ENCODE results near the gene MLF2. TPM values are rescaled to one million over a fixed set of nuclear protein-coding genes. Genes with fewer than 3 reads are reported as not detected.

MLF2 gene
- total and polyA plus RNA-seq, 9 of the 15 experiments (the other 6 are each of a cell fraction or from before 2014, with no cell fraction given) = 11.4 to 190 (median 139) TPM

DNA sequence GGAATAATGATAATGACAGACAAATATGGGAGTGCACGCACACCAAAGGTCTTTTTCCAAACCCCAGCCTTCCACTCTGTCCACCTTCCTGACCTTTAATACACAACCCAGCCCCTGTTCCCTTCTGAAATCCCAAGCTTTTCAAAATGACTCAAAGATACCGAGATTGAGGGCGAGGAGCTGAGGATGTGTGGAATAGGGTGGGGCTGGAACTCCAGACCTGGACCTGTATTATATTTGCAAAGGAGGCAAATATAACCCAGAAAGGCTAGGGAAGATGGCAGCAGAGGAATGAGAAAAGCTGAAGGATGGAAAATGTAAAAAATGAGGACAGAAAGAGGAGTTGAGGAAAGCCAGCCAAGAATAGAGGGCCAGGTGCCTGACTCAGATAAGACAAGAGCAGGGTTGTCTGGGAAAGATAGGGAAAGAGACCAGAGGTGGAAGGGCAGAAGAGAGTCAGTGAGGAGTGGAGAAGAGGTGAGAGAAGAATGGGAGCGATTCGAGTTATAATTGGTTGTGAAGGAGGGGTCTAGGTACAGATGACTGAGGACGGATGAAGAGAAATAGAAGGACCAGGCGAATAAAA lies 12.2 kb upstream of the MLF2 start (continued):
- TF ChIP-seq MXI1 (IDR thresholded peaks at IDR 0.05; ENCODE audit: low read depth, low read length) = 0 out of 2 replicates have a peak, but pooled peaks have one; percentile 23
- TF ChIP-seq JUND (IDR thresholded peaks at IDR 0.05; ENCODE audit: borderline replicate concordance, low read depth, low read length) = peak; percentile 58; the same call in 1 of the 2 replicates
- no peak; the same call in 2 of the 3 replicates for TF ChIP-seq JUND (tag; IDR thresholded peaks at IDR 0.05; ENCODE audit: borderline replicate concordance, low read depth, low read length)
- peak; percentile 70 for TF ChIP-seq KHSRP (IDR thresholded peaks at IDR 0.05)
- peak; percentile 73 for TF ChIP-seq TOE1 (IDR thresholded peaks at IDR 0.05; ENCODE audit: borderline replicate concordance)
- no peak for TF ChIP-seq TOE1 (CRISPR knock-in tag; IDR thresholded peaks at IDR 0.05; ENCODE audit: borderline replicate concordance, low read depth)
- no peak for TF ChIP-seq ZNF696 (CRISPR knock-in tag; conservative IDR thresholded peaks at IDR 0.05)
- TF ChIP-seq, protein P1, sequence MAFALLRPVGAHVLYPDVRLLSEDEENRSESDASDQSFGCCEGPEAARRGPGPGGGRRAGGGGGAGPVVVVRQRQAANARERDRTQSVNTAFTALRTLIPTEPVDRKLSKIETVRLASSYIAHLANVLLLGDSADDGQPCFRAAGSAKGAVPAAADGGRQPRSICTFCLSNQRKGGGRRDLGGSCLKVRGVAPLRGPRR (CRISPR knock-in tag; IDR thresholded peaks at IDR 0.05) = no peak
- no peak for TF ChIP-seq ZSCAN29 (IDR thresholded peaks at IDR 0.05)
- no peak for TF ChIP-seq SPI1 (IDR thresholded peaks at IDR 0.05; ENCODE audit: borderline replicate concordance, low read depth, low read length)
- TF ChIP-seq MAZ (CRISPR knock-in tag; conservative IDR thresholded peaks at IDR 0.05 in 1 of 2, IDR thresholded peaks at IDR 0.05 in 1 of 2) = peak in 1 of 2 experiments; percentile 54; a peak in 1 of 4 replicates
- no peak for TF ChIP-seq ZBTB17 (CRISPR knock-in tag; IDR thresholded peaks at IDR 0.05)
- peak; percentile 61 for TF ChIP-seq RBBP5 (IDR thresholded peaks at IDR 0.05; ENCODE audit: borderline replicate concordance, insufficient read depth, low read length, poor library complexity, severe bottlenecking)
- peak; percentile 97 for TF ChIP-seq CC2D1A (IDR thresholded peaks at IDR 0.05)
- 0 out of 2 replicates have a peak, but pooled peaks have one; percentile 32 for TF ChIP-seq NFATC3 (IDR thresholded peaks at IDR 0.05)
- TF ChIP-seq, protein P2, sequence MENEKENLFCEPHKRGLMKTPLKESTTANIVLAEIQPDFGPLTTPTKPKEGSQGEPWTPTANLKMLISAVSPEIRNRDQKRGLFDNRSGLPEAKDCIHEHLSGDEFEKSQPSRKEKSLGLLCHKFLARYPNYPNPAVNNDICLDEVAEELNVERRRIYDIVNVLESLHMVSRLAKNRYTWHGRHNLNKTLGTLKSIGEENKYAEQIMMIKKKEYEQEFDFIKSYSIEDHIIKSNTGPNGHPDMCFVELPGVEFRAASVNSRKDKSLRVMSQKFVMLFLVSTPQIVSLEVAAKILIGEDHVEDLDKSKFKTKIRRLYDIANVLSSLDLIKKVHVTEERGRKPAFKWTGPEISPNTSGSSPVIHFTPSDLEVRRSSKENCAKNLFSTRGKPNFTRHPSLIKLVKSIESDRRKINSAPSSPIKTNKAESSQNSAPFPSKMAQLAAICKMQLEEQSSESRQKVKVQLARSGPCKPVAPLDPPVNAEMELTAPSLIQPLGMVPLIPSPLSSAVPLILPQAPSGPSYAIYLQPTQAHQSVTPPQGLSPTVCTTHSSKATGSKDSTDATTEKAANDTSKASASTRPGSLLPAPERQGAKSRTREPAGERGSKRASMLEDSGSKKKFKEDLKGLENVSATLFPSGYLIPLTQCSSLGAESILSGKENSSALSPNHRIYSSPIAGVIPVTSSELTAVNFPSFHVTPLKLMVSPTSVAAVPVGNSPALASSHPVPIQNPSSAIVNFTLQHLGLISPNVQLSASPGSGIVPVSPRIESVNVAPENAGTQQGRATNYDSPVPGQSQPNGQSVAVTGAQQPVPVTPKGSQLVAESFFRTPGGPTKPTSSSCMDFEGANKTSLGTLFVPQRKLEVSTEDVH (IDR thresholded peaks at IDR 0.05; ENCODE audit: low read depth, partially characterized antibody) = peak; percentile 65
- TF ChIP-seq, protein P3, sequence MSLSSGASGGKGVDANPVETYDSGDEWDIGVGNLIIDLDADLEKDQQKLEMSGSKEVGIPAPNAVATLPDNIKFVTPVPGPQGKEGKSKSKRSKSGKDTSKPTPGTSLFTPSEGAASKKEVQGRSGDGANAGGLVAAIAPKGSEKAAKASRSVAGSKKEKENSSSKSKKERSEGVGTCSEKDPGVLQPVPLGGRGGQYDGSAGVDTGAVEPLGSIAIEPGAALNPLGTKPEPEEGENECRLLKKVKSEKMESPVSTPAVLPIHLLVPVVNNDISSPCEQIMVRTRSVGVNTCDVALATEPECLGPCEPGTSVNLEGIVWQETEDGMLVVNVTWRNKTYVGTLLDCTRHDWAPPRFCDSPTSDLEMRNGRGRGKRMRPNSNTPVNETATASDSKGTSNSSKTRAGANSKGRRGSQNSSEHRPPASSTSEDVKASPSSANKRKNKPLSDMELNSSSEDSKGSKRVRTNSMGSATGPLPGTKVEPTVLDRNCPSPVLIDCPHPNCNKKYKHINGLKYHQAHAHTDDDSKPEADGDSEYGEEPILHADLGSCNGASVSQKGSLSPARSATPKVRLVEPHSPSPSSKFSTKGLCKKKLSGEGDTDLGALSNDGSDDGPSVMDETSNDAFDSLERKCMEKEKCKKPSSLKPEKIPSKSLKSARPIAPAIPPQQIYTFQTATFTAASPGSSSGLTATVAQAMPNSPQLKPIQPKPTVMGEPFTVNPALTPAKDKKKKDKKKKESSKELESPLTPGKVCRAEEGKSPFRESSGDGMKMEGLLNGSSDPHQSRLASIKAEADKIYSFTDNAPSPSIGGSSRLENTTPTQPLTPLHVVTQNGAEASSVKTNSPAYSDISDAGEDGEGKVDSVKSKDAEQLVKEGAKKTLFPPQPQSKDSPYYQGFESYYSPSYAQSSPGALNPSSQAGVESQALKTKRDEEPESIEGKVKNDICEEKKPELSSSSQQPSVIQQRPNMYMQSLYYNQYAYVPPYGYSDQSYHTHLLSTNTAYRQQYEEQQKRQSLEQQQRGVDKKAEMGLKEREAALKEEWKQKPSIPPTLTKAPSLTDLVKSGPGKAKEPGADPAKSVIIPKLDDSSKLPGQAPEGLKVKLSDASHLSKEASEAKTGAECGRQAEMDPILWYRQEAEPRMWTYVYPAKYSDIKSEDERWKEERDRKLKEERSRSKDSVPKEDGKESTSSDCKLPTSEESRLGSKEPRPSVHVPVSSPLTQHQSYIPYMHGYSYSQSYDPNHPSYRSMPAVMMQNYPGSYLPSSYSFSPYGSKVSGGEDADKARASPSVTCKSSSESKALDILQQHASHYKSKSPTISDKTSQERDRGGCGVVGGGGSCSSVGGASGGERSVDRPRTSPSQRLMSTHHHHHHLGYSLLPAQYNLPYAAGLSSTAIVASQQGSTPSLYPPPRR (CRISPR knock-in tag; IDR thresholded peaks at IDR 0.05; ENCODE audit: borderline replicate concordance) = no peak
- TF ChIP-seq MTA1 (IDR thresholded peaks at IDR 0.05; ENCODE audit: borderline replicate concordance) = peak; percentile 86; the same call in 1 of the 2 replicates
- peak; percentile 88 for TF ChIP-seq GATAD2A (IDR thresholded peaks at IDR 0.05)
- TF ChIP-seq NR1H2 (CRISPR knock-in tag; IDR thresholded peaks at IDR 0.05) = no peak

Data from K562 (cell line).